Transverse colon (tissue), 4 donors: ENCODE results near the gene PROKR1.

Source experiments
- EP300 ChIP-seq: sonication (generic); formaldehyde crosslinking; IDR thresholded peaks from one replicate; pipeline ENCODE4 v1.6.1; 2017; ENCODE audit warnings: antibody characterized with exemption, low read depth
- POLR2A ChIP-seq: fragments of 450-650 bp; IDR thresholded peaks from one replicate; pipeline ENCODE4 v1.6.1; 2016; ENCODE audit warnings: antibody characterized with exemption, mild to moderate bottlenecking, moderate library complexity
- POLR2AphosphoS5 ChIP-seq, 3 donors: sonication (generic); formaldehyde crosslinking; IDR thresholded peaks; one replicate each; pipeline ENCODE4 v1.6.1; 2016; ENCODE audit warnings: antibody characterized with exemption in 3 of 3
- TF ChIP-seq, protein P1 (sequence below), 5 experiments: fragments of 200-600 bp in 3 of 5; fragments of 450-650 bp in 2 of 5; sonication (generic) in 3 of 5; IDR thresholded peaks; 1 replicate in 2 of 5; 2 replicates in 3 of 5; pipeline ENCODE4 v1.5.1; 2016 to 2017; ENCODE audit warnings: antibody characterized with exemption in 5 of 5, inconsistent platforms in 3 of 5, mild to moderate bottlenecking in 2 of 5, moderate library complexity in 1 of 5

GRCh38 chr2:68689553-68690537 is 46.5 kb downstream of the PROKR1 start:
- TF ChIP-seq EP300 (no peak), POLR2A (no peak), POLR2AphosphoS5 (IDR thresholded peaks at IDR 0.05) (no peak)
- TF ChIP-seq, protein P1, sequence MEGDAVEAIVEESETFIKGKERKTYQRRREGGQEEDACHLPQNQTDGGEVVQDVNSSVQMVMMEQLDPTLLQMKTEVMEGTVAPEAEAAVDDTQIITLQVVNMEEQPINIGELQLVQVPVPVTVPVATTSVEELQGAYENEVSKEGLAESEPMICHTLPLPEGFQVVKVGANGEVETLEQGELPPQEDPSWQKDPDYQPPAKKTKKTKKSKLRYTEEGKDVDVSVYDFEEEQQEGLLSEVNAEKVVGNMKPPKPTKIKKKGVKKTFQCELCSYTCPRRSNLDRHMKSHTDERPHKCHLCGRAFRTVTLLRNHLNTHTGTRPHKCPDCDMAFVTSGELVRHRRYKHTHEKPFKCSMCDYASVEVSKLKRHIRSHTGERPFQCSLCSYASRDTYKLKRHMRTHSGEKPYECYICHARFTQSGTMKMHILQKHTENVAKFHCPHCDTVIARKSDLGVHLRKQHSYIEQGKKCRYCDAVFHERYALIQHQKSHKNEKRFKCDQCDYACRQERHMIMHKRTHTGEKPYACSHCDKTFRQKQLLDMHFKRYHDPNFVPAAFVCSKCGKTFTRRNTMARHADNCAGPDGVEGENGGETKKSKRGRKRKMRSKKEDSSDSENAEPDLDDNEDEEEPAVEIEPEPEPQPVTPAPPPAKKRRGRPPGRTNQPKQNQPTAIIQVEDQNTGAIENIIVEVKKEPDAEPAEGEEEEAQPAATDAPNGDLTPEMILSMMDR (IDR thresholded peaks at IDR 0.05) = no peak
